SHP77 treated with DMSO at 0.1 percent for 48 hours (cell line): ENCODE results near the gene SLC5A4.

Experiments used
- DNase-seq: peaks from one replicate; lab custom pipeline; 2025; lab: John Stamatoyannopoulos, UW

SLC5A4 gene

DNA sequence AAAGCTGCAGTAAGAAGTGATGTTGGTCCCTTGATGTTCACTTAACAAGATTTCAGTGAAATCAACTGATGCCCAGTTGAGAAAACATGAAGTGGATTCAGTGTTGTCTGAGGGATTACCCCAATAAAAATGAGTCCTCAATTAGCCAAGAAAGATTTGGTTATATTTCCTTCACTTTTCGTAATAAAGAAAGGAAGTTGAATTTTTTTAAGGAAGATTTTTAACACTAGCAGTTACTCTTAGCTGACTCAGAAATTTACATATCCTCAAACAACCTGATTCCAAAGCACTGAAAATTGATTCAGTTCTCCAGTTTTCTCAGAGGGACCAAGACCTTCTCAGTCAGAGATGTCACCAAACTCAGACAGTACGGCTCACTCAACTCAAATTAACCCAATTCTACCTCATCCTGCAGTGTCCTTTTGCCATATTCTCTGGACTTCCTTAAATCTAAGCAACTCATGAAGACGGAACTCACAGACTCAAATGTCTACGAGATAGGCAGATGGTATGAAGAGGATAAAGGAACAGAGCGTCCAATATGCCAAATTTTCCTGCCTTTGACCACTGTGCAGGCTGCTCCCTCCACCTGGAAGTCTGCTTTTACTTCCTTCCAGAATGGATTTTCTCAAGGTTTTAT is 22.8 kb downstream of the SLC5A4 start:
- DNase-seq = no peak

DNA sequence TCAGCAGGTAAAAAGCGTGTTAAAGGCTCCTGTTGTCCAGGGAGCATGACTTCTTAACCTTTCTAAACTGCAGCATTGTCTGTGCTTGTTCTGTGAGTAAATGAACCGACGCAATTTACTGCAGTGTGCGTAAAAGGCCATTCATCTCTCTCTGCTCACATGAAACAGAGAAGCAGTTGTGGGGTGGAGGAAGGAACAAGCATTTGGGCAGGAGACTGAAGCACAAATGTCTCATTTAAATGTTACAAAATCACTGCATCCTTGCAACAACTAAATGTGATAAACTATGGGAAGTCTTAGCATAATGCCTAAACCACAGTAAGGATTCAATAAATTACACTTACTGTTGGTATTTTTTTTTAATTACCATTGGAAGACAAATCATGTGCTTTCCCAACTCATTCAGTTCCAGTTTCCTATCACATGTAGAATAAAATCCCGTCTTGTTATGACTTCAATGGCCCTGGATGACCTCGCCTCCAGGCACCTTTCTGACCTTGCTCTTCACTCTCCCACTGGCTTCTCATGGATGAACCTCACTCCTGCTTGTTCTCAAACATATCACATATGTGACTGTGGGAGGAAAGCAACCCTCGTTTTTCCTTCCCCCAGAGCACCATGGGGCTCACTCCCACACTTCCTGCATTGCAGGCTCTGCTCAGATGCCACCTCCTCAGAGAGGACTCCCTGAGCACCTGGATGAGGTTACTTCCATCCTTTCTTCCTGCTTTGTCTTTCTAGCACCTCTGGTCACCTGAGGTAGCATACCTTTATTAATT is 28.6 kb downstream of the SLC5A4 start:
- DNase-seq = no peak

DNA sequence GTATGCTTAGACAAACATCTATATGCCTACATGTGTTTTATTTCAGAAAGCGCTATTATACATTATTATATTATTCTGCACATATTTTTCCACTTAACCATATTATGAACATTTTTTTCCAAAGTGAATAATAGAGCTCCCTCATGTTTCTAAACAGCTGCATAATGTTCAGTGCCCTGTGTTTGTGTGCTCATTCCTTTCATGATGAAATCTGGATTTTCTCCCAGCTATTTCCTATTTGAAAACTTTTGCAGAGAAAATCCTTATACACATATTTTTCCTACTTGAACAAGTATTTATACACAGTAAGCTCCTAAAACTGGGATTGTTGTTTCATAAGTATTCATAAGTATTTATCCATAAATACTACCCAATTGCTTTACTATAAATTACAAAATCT is 32.2 kb downstream of the SLC5A4 start:
- no peak for DNase-seq

DNA sequence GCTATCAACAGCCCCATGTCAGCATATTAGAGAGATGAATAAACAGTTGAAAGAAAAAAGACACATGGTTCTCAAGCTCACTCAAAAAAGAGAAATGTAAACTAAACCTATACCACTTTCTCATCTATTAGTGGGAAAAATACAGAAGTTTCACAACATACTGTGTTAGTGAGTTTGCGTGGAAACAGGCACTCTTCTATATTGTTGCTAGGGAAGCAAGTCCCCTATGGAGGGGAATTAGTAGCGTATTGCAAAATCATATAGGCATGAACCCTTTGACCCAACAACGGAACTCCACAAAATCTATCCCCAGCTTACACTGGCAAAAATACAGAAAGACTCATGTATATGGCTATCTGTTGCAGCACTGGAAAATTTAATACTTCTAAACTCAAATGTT is 36.1 kb downstream of the SLC5A4 start:
- no peak for DNase-seq

DNA sequence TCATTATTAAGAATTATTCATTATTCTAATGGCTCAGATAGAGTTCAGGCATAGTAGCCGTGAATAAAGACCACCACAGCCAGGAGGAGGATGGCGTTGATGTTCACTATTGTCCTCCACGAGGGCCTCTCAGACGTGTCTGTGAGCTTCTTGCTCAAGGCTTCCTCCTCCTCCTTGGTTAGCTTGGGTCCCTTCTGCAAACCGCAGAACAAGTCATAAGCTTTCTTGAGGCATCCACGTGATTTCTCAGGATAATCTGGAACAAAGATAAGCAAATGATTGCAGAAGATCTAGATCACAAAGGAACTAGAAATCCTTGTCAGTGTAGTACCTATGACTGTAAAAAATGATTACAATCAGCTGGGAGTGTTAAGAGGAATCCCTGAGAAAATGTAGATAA is 36.7 kb downstream of the SLC5A4 start:
- DNase-seq = no peak

DNA sequence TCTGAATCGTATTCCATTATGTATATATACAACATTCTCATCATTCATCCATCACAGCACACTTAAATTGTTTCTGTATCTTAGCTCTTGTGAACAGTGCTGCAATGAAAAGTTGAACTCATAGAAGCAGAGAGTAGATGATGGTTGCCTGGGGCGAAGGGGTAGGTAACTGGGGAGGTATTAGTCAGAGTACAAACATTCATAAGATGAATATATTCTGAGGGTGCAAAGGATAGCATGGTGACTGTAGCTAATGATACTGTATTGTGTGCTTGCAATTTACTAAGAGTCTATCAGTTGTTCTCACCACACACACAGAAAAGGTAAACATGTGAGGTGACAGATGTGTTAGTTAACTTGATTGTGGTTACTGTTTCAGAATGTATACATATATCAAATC is 37.7 kb downstream of the SLC5A4 start:
- no peak for DNase-seq

DNA sequence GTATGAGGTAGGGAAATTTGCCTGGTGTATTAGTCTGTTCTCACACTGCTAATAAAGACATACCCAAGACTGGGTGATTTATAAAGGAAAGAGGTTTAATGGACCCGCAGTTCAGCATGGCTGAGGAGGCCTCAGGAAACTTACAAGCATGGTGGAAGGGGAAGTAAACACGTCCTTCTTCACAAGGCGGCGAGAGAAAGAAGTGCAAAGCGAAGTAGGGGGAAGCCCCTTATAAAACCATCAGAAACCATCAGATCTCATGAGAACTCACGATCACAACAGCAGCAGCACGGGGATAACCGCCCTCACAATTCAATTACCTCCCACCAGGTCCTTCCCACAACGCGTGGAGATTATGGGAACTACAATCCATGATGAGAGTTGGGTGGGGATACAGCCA is 38.2 kb downstream of the SLC5A4 start:
- DNase-seq = no peak

DNA sequence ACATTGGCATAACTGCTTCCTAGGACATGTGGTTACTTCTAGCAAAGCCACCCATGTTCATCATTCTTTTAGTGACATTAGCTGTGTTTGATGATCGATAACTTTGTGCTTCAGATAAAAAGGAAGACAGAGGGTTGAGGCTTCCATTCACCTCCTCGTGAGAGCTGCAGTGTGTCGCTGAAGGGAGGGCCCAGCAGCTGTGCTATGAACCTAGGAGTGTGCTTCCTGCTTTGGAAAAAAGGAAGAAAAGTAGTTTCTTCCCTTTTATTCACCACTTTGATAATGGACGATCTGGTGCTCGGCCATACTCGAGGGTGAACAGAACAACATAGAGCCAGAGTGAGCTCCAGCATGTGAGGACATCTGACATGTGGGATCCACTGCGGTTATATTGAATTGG is 44.1 kb downstream of the SLC5A4 start:
- no peak for DNase-seq

DNA sequence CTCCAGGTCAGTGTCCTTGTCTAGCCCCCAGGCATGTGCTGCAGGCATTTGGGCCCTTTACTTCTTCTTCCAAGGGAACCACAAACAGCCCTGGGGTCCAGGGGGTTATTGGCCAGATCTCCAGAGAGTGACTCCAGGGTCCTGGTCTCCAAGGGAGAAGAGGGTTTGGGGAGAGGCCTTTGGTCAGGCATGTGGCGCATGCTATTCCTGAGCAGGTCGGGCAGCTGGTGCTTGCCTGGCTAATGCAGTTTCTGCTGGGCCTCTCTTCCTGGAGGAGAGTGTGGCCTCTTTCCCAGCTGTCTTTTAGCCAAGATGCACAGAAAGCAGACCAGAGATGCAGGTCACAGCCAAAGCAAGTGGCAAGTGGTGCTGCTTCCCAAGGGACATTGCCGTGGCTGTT is 46.5 kb downstream of the SLC5A4 start:
- no peak for DNase-seq

DNA sequence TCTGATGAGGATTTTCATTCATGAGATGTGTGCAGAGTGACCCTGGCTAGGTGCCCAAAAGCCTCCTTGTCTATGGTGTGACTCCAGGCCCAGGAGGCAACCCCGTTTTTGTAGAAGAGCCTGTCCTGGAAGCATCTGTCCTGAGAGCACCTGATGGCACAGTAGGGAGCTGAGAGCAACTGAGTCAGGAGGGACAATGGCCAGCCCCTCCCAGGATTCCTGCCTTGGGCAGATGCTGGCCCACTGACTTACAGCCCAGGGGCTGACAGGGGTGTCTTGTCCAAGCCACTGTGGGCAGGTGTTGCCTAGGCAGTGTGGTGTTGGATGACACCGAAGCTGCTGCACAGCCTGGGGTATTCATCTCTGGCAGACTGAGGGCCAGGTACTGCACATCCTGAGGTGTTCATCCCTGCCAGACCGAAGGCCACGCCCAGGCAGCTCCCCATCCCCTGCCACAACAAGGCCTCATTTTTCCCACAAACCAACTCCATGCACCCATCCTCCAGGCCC is 47.1 kb downstream of the SLC5A4 start:
- DNase-seq = no peak

DNA sequence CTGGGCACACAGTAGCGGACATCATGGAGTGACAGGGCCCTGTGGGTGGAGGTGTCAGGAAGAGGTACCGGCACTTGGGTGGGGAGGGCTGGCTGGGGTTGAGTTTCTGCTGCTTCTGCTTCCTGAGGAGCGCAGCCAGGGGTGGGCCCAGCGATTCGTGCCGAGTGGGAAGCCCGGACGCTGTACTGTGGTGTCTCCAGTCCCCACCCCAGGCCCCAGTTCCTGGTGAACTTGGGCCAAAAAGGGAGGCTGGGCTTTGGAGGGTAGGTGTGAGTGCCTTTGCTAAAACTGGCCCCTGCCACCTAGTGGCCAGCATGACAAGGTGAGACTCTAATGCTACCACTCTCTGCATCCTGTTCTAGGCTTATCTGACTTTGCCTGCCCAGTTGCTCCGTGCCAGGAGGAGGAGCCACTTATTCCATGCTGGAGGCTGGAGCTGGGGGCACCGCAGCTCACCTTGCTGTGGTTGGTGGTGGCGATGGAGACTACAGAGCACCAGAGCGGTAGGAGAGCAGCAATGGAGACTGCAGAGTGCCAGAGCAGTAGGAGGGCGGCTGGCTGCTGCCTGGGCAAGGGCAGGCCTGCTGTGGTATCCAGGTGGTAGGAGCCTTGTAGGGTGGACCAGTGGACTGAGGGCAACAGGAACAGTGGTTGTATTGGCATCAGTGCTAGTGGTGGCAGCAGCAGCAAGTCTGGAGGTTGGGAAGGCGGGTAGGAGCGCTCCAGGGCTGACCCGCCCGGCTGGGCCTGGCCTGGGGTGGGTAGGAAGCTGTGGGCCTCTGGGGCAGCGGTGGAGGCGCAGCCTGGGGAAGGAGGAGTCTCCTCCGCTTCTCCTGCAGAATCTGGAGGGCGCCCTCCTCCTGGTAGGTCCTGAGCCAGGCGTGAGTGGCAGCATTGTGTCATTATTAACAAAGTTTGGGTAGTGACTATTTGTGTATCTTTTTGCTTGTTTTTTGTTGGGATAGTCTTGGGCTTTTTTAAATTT is 48.1 kb downstream of the SLC5A4 start:
- DNase-seq = peak; percentile 8

DNA sequence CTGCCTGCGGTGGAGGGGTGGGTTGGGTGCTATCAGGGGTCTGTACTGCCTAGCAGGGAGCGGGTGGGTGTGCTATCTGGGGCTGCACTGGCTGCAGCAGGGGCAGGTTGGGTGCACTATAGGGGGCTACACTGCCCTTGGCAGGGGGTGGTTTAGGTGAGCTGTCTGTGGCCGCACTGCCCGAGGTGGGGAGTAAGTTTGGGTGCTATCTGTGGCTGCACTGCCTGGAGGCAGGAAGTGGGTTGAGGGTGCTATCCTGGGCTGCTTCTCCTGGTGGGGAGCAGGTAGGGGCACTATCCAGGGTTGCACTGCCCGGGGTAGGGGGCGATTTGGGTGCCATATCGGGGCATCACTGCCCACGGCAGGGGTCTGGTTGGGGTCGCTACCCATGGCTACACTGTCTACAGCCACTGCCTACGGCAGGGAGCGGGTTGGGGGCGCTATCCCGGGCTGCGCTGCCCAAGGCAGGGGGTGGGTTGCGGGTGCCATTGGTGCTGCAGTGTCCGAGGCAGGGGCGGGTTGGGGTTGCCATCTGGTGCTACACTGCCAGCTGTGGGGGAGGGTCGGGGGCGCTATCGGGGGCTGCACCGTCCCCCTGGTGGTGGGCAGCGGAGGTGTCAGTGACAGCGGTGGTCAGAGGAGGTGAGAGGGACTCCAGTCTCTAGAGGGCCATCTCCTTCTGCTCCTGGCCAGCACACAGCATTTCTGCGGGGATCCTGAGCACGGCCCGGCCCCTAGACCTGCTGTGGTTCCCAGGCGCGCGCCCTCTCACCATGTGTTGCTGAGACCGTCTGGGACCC is 49.0 kb downstream of the SLC5A4 start:
- DNase-seq = no peak

DNA sequence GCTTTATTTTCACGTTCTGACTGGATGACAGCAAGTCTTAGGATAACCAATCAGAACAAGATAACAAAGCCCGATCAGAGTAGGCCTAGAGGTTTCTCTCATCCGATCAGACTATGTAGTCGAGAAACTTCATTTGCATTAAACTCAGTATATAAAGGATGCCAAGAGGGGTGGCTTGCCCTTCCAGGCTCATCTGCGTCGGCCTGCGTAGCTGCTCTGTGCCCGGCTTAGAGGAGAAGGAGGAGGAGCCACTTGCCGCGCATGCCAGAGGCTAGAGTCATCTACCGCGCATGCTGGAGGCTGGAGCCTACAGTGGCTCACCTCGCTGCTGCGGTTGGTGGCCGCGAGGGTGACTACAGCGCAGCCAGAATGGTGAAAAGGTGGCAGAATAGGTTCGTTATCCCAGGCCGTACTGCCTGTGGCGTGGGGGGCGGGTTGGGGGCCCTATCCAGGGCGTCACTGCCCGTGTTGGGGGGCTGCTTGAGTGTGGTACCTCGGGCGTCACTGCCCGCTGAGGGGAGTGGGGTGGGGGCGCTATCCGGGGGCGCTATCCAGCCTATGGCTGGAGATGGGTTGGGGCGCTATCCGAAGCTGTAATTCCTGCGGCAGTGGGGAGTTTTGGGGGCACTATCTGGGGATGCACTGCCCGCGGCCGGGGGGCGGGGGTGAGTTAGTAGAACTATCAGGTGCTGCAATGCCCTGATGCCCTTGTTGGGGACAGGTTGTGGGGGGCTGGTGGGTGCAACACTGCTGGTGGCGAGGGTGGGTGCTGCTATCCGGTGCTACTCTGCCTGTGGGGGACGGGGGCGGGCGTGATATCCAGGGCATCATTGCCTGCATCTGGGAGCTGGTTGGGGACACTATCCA is 50.1 kb downstream of the SLC5A4 start, which contains the start of gene RFPL2:
RFPL2 (minus strand) TSS at position 218 of the 867 bp plus-strand sequence. CDS start 2,622 bp downstream, outside the sequence.
- peak; percentile 64 for DNase-seq

DNA sequence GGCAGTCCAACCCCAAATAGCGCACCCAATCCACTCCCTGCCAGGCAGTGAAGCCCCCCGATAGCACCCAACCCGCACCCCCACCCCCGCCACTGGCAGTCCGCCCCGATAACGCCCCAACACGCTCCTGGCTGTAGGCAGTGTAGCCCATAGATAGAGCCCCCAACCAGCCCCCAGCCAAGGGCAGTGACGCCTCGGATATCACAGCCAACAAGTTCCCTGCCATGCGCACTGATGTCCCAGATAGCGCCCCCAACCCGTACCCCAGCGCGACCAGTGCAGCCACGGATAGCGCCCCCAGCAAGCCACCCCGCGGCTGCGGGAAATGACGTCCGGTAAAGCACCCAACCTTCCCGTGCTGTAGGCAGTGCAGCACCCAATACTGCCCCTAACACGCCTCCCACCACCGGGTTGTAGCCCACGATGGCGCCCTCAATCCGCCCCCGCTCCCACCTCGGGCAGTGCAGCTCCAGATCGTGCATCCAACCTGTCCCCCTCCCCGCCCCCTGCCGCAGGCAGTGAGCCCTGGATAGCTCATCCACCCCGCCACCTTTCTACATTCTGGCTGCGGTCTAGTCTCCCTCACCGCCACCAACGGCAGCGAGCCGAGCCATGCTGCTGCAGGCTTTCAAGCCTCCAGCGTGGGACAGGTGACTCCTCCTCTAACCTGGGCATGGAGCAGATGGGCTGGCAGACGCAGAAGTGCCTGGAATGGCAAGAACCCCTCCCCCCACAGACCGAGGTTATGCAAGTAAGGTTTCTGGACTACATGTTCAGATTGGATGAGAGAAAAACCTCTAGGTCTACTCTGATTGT is 50.9 kb downstream of the SLC5A4 start:
- peak; percentile 21 for DNase-seq

DNA sequence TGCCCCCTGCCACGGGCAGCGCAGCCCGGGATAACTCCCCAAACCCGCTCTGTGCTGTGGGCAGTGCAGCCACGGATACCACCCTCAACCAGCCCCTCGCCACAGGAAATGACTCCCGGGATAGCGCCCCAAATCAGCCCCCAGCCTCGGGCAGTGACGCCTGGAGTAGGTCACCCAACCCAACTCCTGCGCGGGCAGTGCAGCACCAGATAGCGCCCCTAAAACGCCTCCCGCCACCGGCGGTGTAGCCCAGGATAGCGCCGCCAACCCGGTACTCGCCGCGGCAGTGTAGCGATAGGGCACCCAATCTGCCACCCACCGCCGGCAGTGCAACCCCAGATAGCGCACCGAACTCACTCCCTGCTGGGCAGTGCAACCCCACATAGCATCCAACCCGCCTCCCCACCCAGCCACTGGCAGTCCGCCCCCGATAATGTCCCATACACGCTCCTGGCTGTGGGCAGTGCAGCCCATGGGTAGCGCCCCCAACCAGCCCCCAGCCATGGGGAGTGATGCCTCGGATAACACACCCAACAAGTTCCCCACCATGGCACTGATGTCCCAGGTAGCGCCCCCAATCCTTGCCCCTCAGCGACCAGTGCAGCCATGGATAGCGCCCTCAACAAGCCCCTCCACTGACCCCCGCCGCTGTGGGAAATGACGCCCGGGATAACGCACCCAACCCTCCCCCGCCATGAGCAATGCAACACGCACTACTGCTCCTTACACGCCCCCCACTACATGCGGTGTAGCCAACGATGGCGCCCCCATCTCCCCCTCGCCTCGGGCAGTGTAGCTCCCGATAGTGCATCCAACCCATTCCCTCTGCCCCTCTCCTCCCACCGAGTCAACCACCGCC is 51.7 kb downstream of the SLC5A4 start:
- no peak for DNase-seq

DNA sequence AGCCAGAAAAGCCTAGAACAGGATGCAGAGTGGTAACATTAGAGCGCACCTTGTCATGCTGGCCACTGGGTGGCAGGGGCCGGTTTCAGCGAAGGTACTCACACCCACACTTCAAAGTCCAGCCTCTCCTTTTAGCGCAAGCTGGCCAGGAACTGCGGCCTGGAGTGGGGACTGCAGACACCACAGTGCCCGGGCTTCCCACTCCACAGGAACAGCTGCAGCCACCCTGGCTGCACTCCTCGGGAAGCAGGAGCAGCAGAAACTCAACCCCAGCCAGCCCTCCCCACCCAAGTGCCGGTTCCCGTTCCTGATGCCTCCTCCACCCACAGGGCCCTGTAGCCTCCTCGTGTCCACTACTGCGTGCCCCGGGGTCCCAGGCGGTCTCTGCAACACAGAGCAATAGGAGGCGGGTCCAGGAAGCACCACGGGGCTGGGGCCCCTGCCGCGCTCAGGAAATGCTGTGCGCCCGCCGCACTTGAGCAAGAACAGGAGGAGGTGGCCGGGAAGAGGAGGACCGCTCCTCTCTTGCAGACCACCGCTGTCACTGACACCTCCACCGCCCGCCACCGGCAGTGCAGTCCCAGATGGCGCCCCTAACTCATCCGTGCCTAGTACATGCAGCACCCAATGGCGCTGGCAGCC is 52.5 kb downstream of the SLC5A4 start:
- peak; percentile 30 for DNase-seq

DNA sequence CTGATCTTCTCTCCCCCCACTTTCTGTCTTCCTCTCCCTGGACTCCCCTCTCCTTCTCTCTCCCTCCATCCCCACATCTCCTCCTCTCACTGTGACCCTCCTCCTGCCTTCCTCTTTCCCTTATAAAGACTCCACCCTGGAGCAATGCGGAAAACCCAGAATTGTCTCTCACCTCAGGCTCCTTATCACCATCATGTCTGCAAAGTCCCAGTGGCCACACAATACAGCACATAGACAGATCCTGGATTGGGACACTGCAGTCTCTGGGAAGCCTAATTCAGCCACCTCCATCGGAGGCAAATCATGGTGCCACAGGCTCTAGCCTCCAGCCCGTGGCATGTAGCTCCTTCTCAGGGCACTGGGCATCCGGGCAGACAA is 53.0 kb downstream of the SLC5A4 start:
- no peak for DNase-seq

DNA sequence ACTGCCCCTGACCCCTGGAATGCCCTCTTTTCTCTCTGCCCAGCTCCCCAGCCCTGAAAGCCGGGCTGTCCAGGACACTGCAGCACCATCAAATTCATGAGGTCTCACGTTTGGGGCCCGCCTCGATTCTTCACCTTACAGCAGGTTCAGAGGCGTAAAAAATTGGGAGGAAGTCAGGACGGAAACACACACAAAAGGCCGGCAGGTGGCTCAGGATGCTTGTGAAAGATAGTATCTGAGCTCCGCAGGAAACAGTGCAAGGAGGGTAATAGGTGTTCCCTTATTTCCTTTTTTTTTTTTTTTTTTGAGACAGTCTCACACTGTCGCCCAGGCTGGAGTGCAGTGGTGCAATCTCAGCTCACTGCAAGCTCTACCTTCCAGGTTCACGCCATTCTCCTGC is 54.4 kb downstream of the SLC5A4 start:
- no peak for DNase-seq
